Measurements from ENCODE around the gene RPTOR. TPM values are rescaled to one million over a fixed set of nuclear protein-coding genes. Genes with fewer than 3 reads are reported as not detected.

The RPTOR gene
- total RNA-seq, 1 donor from 2014 or later, result 21.8 TPM

DNA sequence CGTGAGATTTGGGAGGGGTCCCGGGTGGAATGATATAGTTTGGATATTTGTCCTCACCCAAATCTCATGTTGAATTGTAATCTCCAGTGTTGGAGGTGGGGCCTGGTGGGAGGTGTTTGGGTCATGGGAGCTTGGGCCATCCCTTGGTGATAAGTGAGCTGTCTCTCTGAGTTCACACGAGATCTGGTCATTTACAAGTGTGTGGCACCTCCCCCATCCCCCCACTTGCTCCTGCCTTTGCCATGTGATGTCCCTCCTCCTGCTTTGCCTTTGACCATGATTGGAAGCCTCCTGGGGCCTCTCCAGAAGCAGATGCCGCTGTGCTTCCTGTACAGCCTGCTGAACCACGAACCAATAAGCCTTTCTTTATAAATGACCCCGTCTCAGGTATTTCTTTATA, 469.0 kb downstream of the RPTOR start:
- H3K4me1 ChIP-seq, result peaks cover 12% of the 10 kb centered on the region
- H3K4me3 ChIP-seq, result no peak overlapping the region
- TF ChIP-seq, protein P1, sequence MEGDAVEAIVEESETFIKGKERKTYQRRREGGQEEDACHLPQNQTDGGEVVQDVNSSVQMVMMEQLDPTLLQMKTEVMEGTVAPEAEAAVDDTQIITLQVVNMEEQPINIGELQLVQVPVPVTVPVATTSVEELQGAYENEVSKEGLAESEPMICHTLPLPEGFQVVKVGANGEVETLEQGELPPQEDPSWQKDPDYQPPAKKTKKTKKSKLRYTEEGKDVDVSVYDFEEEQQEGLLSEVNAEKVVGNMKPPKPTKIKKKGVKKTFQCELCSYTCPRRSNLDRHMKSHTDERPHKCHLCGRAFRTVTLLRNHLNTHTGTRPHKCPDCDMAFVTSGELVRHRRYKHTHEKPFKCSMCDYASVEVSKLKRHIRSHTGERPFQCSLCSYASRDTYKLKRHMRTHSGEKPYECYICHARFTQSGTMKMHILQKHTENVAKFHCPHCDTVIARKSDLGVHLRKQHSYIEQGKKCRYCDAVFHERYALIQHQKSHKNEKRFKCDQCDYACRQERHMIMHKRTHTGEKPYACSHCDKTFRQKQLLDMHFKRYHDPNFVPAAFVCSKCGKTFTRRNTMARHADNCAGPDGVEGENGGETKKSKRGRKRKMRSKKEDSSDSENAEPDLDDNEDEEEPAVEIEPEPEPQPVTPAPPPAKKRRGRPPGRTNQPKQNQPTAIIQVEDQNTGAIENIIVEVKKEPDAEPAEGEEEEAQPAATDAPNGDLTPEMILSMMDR (IDR thresholded peaks at IDR 0.05; ENCODE audit: borderline replicate concordance), result no peak
- peaks cover 21% of the 10 kb centered on the region for H3K9me3 ChIP-seq (replicated peaks)
- H3K27me3 ChIP-seq (ENCODE audit: low read depth), result no peaks in the 10 kb centered on the region
- DNase-seq, result no peak
- no peaks in the 10 kb centered on the region for H3K36me3 ChIP-seq
- no peak overlapping the region for H3K27ac ChIP-seq (replicated peaks)
- intact Hi-C loops (cut with micrococcal nuclease), result no loop called here

DNA sequence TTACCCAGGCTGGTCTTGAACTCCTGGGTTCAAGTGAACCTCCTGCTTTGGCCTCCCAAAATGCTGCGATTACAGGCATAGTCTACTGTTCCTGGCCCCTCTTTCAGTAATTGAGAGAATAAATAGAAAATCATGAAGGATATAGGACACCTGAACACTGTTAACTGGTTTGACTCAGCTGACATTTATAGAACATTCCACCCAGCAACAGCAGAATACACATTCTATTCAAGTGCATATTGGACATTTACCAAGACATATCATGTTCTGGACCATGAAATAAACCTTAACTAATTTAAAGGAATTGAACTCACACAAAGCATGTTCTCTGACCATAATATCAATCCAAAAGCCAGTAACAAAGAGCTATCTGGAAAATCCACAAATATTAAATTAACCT, 470.5 kb downstream of the RPTOR start:
- no peak for DNase-seq
- intact Hi-C loops (cut with micrococcal nuclease), result no loop called here
- Histone ChIP-seq H3K27me3 (ENCODE audit: low read depth) (no peaks in the 10 kb centered on the region), H3K9me3 (replicated peaks) (peaks cover 21% of the 10 kb centered on the region), H3K36me3 (no peaks in the 10 kb centered on the region), H3K4me3 (no peak overlapping the region), H3K4me1 (peaks cover 13% of the 10 kb centered on the region), H3K27ac (replicated peaks) (no peak overlapping the region)
- TF ChIP-seq, protein P1 (IDR thresholded peaks at IDR 0.05; ENCODE audit: borderline replicate concordance), result no peak

Other genes starting within 250 kb of the RPTOR start
- 11.3 TPM for gene ENDOV, start 129.7 kb upstream of the RPTOR start, total RNA-seq
- not detected for gene NPTX1, start 68.2 kb upstream of the RPTOR start, total RNA-seq